AG10803 (cell line): ENCODE results near the gene ADARB2.

Source experiments
- DNase-seq: peaks from one replicate; pipeline ENCODE4 v3.0.0; 2010; ENCODE audit warnings: low read depth
- H3K4me3 ChIP-seq: 2 replicates; pipeline ENCODE4 v1.5.1; 2011; ENCODE audit warnings: mild to moderate bottlenecking, low read length, control low read depth
- TF ChIP-seq, protein P1 (sequence below): conservative IDR thresholded peaks from 2 replicates; pipeline ENCODE4 v1.5.1; 2011; ENCODE audit warnings: mild to moderate bottlenecking, low read length, control low read depth, inconsistent platforms

ADARB2 gene

GRCh38 chr10:1488970-1489548 lies 248.3 kb downstream of the ADARB2 start:
- DNase-seq, result no peak
- TF ChIP-seq, protein P1, sequence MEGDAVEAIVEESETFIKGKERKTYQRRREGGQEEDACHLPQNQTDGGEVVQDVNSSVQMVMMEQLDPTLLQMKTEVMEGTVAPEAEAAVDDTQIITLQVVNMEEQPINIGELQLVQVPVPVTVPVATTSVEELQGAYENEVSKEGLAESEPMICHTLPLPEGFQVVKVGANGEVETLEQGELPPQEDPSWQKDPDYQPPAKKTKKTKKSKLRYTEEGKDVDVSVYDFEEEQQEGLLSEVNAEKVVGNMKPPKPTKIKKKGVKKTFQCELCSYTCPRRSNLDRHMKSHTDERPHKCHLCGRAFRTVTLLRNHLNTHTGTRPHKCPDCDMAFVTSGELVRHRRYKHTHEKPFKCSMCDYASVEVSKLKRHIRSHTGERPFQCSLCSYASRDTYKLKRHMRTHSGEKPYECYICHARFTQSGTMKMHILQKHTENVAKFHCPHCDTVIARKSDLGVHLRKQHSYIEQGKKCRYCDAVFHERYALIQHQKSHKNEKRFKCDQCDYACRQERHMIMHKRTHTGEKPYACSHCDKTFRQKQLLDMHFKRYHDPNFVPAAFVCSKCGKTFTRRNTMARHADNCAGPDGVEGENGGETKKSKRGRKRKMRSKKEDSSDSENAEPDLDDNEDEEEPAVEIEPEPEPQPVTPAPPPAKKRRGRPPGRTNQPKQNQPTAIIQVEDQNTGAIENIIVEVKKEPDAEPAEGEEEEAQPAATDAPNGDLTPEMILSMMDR, result no peak
- H3K4me3 ChIP-seq, result no peak overlapping the region

DNA sequence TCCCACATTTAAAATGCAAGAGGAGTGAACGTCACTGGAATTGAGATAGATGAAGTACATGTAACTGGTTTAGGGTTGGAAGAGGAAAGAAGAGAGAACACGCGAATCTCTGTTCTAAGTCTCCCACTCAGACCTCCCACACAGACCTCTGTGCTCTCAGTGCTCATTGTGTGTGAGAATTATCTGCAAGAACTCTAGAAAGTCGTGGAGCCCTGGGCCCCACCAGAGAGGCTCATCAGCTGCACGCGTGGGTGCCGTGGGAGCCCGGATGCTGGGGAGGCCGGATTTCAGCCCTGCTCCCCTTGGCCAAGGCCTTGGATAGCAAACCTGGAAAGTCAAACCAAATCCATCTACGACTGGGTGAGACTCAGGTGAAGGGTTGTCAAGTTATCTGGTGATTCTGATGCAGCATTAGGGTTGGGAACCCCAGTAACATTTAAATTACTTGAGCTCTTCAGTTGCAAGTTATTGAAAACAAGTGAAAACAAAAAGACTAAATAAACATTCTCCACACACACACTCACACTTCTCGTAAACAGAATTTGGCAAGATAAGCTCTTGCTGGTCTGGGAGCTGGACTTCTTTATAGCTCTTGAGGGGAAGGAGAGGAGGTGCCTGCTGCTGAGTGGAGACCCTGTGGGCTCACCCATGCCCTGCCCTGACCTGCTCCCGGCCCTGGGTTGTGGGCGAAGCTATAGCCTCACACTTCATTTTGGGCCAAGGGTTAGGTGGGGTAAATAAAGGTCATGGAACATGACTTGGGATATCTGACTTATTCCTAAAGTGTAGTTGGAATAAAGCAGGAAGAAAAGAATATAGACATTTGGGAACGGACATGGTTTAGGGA lies 250.3 kb downstream of the ADARB2 start:
- TF ChIP-seq, protein P1, result no peak
- no peak for DNase-seq
- no peak overlapping the region for H3K4me3 ChIP-seq

DNA sequence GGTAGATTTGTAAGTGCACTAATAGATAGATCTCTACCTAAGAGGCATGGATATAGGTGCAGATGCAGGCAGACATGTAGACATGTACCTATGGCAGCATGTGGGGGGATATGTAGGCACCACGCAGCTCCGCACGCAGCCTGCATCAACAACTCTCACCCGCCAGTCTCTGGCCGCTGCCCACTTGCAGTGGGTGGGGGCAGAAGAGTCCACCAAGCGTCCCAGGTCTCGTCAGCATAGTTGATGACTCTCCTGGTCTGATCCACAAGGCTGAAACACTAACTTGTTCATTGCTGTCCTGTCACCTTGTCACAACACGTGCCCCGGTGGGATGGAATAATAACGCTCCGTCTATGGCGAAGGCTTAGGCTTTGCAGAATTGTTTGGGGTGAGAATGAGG lies 252.0 kb downstream of the ADARB2 start:
- H3K4me3 ChIP-seq, result no peak overlapping the region
- no peak for DNase-seq
- TF ChIP-seq, protein P1, result no peak

GRCh38 chr10:1483826-1484225 lies 253.5 kb downstream of the ADARB2 start:
- no peak overlapping the region for H3K4me3 ChIP-seq
- TF ChIP-seq, protein P1, result no peak
- DNase-seq, result no peak

DNA sequence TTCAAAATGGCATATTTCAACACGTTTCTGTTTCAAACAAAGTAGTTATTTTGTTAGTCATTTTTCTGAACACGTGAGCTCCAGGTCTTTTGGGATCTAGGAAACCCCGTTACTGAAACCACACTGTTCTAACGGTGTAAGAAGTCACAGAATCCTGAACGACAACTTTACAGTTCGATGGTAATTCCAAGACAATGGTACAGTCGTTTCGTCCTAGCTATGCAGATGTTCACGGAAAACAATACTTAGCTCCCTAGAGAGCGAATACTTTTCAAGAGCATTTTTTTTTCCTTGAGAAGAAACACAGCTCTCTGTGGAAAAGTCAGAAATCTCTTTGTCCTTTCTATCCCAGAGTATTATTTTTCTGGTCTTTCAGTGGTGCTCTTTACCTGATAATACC lies 254.1 kb downstream of the ADARB2 start:
- DNase-seq, result no peak
- TF ChIP-seq, protein P1, result no peak
- no peak overlapping the region for H3K4me3 ChIP-seq

DNA sequence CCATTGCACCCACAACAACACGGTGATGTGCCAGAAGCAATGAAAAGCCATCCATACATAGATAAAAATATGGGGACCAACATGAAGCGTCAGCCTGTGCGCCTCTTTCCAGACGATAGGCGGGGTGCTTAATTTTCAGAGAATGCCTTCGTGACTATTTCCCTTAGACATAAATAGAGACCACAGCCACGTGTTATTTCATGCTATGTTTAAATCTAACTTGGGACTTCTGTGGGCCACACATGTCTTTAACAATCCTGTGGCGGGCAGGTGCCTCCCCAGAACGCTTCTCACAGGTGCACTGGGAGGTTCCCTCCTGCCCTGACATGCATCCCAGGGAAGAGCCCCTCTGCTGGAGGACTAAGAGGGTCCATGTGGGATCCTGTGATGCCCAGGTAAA lies 259.7 kb downstream of the ADARB2 start:
- no peak for DNase-seq
- H3K4me3 ChIP-seq, result no peak overlapping the region
- TF ChIP-seq, protein P1, result no peak

- no peak for DNase-seq
- TF ChIP-seq, protein P1, result no peak
- no peak overlapping the region for H3K4me3 ChIP-seq
Observed at GRCh38 chr10:1476455-1476803, 260.9 kb downstream of the ADARB2 start.
